GM21390 (cell line): Measurements from ENCODE around the gene XPA.

Source experiments
- ATAC-seq: cut with Tn5 transposase; IDR thresholded peaks from one replicate; pipeline ENCODE4 v1.9.1; 2021; ENCODE audit not compliant: unreplicated experiment

Gene XPA

GRCh38 chr9:97659771-97660170 is 37.4 kb downstream of the XPA start:
- ATAC-seq, result no peak

- no peak for ATAC-seq
Measured at GRCh38 chr9:97658707-97659106, 38.4 kb downstream of the XPA start.

- ATAC-seq, result no peak
Measured at GRCh38 chr9:97651646-97652045, 45.5 kb downstream of the XPA start.

DNA sequence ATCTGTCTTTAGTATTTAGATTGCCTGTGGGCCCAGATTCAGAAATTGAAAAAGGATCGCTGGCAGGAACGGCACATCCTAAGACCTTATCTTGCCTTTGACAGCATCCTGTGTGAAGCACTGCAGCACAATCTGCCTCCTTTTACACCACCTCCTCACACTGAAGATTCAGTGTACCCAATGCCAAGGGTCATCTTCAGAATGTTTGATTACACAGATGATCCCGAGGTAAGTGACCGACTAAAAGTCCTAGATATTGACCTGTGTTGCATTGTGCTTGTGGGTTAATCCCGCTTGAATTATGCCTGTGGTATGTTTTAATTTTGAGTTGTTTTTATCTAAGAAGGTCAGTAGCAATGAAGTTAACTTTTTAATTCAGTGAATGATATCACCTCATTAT is 49.1 kb downstream of the XPA start:
- ATAC-seq, result no peak

DNA sequence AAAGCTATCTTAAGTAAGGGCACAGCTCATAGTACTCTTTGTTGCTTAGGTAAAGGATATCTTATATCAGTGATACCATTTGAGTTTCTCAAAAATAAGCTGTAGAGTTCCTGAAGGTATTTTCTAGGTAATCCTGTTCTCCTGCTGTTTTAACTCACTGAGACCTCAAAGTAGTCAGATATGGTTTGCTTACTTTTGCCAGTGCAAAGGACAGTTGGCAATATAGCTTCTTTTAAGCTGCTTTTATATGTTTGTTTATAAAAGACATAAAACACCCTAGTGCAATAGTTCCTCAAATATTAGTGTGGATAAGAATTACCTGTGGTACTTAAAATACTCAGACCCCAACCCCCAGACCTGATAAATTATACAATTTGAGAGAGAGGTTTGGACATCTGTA is 51.4 kb downstream of the XPA start:
- ATAC-seq, result no peak

- ATAC-seq, result no peak
Measured at GRCh38 chr9:97640325-97640724, 56.8 kb downstream of the XPA start.

GRCh38 chr9:97638666-97639065 is 58.5 kb downstream of the XPA start:
- no peak for ATAC-seq

DNA sequence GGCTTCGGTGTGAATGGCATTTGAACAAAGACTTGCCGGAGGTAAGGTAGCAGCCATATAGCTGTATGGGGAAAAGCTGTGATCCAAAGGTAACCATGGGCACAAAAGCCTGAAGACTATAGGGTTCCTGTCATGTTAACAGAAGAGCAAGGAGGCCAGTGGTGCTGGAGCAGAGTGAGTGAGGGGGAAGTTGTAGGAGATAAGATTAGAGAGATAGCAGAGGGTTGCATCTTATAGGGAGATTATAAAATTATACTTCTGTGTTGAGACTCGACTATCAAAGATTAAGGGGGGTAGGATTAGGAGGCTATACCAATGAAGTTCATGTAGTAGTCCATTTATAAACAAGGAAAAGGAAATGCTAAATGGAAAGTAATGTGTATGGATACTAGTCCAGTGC is 60.2 kb downstream of the XPA start:
- no peak for ATAC-seq

- ATAC-seq, result no peak
Measured at GRCh38 chr9:97635026-97635425, 62.1 kb downstream of the XPA start.

DNA sequence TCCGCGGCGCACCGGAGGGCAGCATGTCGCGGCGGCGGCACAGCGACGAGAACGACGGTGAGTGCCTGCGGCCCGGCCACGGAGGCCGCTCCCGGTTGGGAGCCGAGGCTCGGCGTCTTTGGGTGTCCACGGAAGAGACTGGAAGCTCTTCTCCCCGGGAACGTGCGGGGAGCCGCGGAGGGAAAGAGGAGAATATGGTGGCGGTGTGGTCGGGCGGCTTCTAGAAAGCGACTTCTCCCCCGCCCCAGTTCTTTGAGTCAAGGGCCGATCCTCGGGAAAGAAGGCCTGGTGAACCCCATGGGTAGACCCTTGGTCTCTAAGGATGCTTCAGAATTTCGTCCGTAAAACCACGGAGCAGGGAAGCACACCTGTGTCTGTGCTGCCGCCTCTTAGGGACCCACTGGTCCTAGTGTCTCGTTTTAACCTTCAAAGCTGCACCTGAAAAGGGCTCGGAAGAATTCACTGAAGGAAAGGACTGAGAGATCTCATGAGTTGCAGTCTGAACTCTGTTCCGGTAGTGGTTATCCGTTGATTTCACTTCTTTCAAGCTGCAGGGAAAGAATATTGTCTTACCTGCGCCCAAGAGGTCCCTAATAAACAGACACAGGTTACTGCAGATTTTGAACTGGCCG is 63.2 kb downstream of the XPA start:
- ATAC-seq, result peak; percentile 1

GRCh38 chr9:97632985-97633858 is 63.9 kb downstream of the XPA start, which contains the start of the genes NCBP1 and TSTD2:
Gene NCBP1, plus strand, starts transcription at chr9:97633821. Its CDS starts 61 bp downstream, at chr9:97633882.
Gene TSTD2, minus strand, starts transcription at chr9:97633368. Its CDS starts 5,806 bp downstream, at chr9:97627562.
- peak; percentile 81 for ATAC-seq

DNA sequence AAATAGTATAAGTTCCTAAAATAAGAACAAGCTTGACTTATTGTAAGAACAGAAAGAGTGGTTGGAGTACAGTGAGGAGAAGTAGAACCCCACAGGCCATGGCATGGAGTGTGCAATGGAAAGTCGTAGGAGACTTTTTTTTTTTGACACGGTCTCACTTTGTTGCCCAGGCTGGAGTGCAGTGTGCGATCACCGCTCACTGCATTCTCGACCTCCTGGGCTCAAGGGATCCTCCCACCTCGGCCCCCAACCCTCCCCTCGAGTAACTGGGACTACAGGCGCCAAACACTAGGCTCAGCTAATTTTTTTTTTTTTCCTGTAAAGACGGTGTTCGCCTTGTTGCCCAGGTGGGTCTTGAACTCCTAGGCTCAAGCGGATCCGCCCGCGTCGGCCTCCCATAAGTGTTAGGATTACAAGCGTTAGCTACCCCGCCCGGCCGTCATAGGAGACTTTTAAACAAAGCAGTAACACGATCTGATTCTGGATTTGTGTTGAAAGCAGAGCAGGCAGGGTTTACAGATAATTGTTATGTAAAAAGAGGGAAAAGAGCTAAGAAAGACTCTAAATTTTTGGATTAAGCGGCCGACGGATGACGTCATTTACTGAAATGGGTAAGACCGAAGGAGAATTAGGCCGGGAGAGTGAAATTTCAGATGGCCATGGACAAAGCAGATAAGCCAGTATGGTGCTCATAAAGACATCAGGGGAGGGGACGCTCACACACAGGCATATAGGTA is 64.7 kb downstream of the XPA start:
- ATAC-seq, result peak; percentile 7

DNA sequence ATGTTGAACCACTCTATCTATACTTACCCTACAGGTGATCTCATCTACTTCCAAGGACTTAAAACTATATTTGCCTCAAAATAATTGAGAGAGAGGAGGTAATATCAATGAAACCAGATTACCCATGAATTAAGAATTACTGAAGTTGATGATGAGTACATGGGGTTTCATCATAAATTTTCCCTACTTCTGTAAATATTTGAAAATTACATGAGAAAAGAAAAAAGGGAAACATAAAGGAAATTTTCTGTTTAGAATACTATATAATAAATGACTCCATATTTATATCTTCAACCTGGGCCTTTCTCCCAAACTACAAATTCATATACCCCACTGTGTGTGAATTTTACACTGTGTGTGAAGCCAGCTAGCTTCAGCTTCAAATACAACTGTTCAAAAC is 66.5 kb downstream of the XPA start:
- no peak for ATAC-seq

- no peak for ATAC-seq
Measured at GRCh38 chr9:97629156-97629555, 68.0 kb downstream of the XPA start.

- no peak for ATAC-seq
Measured at GRCh38 chr9:97628668-97629067, 68.5 kb downstream of the XPA start.

GRCh38 chr9:97627624-97628023 is 69.5 kb downstream of the XPA start:
- no peak for ATAC-seq

- no peak for ATAC-seq
Measured at GRCh38 chr9:97625620-97626019, 71.5 kb downstream of the XPA start.
